Activated naive CD8-positive, alpha-beta T cell (primary cell): ENCODE results near the gene ECEL1.

ENCODE experiments used
- H3K27ac Mint-ChIP-seq: one replicate; pipeline ENCODE4 v1.8.0; 2021; ENCODE audit warnings: mixed read lengths
- H3K27me3 Mint-ChIP-seq: one replicate; pipeline ENCODE4 v1.8.0; 2021; ENCODE audit warnings: mixed read lengths
- H3K36me3 Mint-ChIP-seq: one replicate; pipeline ENCODE4 v1.8.0; 2021; ENCODE audit warnings: mixed read lengths
- H3K4me1 Mint-ChIP-seq: one replicate; pipeline ENCODE4 v1.8.0; 2021; ENCODE audit warnings: low read depth, mixed read lengths
- H3K4me3 Mint-ChIP-seq: one replicate; pipeline ENCODE4 v1.8.0; 2021; ENCODE audit warnings: mild to moderate bottlenecking, mixed read lengths
- H3K9me3 Mint-ChIP-seq: one replicate; pipeline ENCODE4 v1.8.0; 2021; ENCODE audit warnings: low read depth, mixed read lengths

The ECEL1 gene

GRCh38 chr2:232494542-232494941 lies 6.9 kb upstream of the ECEL1 start:
- no peaks in the 10 kb centered on the region for H3K9me3 Mint-ChIP-seq

GRCh38 chr2:232493701-232494474 lies 6.3 kb upstream of the ECEL1 start:
- Mint-ChIP-seq H3K9me3 (no peaks in the 10 kb centered on the region), H3K4me3 (no peak overlapping the region), H3K36me3 (no peaks in the 10 kb centered on the region), H3K27ac (no peak overlapping the region), H3K4me1 (no peaks in the 10 kb centered on the region), H3K27me3 (peaks cover 4% of the 10 kb centered on the region)

More at GRCh38 chr2:232494542-232494941, 6.9 kb upstream of the ECEL1 start:
- no peaks in the 10 kb centered on the region for H3K27me3 Mint-ChIP-seq
- H3K4me1 Mint-ChIP-seq = no peaks in the 10 kb centered on the region
- no peaks in the 10 kb centered on the region for H3K36me3 Mint-ChIP-seq
- no peak overlapping the region for H3K4me3 Mint-ChIP-seq
- H3K27ac Mint-ChIP-seq = no peak overlapping the region

GRCh38 chr2:232492963-232493700 lies 5.5 kb upstream of the ECEL1 start:
- Mint-ChIP-seq H3K9me3 (no peaks in the 10 kb centered on the region), H3K4me1 (peaks cover 3% of the 10 kb centered on the region), H3K27me3 (peaks cover 7% of the 10 kb centered on the region), H3K27ac (no peak overlapping the region), H3K36me3 (no peaks in the 10 kb centered on the region), H3K4me3 (no peak overlapping the region)

- Mint-ChIP-seq H3K36me3 (no peaks in the 10 kb centered on the region), H3K27ac (no peak overlapping the region), H3K9me3 (no peaks in the 10 kb centered on the region), H3K4me1 (peaks cover 3% of the 10 kb centered on the region), H3K27me3 (peaks cover 7% of the 10 kb centered on the region), H3K4me3 (no peak overlapping the region)
These were observed 4.7 kb upstream of the ECEL1 start for GRCh38 chr2:232492236-232492848.

- no peak overlapping the region for H3K27ac Mint-ChIP-seq
- peaks cover 7% of the 10 kb centered on the region for H3K27me3 Mint-ChIP-seq
- peaks cover 3% of the 10 kb centered on the region for H3K4me1 Mint-ChIP-seq
- H3K4me3 Mint-ChIP-seq = no peak overlapping the region
- H3K36me3 Mint-ChIP-seq = no peaks in the 10 kb centered on the region
- no peaks in the 10 kb centered on the region for H3K9me3 Mint-ChIP-seq
These were observed 3.6 kb upstream of the ECEL1 start for GRCh38 chr2:232491139-232491780.

GRCh38 chr2:232490221-232491138 lies 2.8 kb upstream of the ECEL1 start:
- Mint-ChIP-seq H3K4me3 (no peak overlapping the region), H3K36me3 (no peaks in the 10 kb centered on the region), H3K27ac (no peak overlapping the region), H3K4me1 (peaks cover 3% of the 10 kb centered on the region), H3K9me3 (no peaks in the 10 kb centered on the region), H3K27me3 (peaks cover 7% of the 10 kb centered on the region)

GRCh38 chr2:232489516-232490220 lies 2.0 kb upstream of the ECEL1 start:
- Mint-ChIP-seq H3K27ac (no peak overlapping the region), H3K4me1 (peaks cover 8% of the 10 kb centered on the region), H3K4me3 (no peak overlapping the region), H3K36me3 (no peaks in the 10 kb centered on the region), H3K27me3 (peaks cover 10% of the 10 kb centered on the region), H3K9me3 (no peaks in the 10 kb centered on the region)

- Mint-ChIP-seq H3K27me3 (peaks cover 13% of the 10 kb centered on the region), H3K4me3 (peak overlapping the region; percentile 57), H3K27ac (no peak overlapping the region), H3K4me1 (peaks cover 8% of the 10 kb centered on the region), H3K36me3 (no peaks in the 10 kb centered on the region), H3K9me3 (no peaks in the 10 kb centered on the region)
These were observed 1.2 kb upstream of the ECEL1 start for GRCh38 chr2:232488721-232489300.

GRCh38 chr2:232488097-232488711 lies 570 bp upstream of the ECEL1 start:
- Mint-ChIP-seq H3K4me3 (peak overlapping the region; percentile 57), H3K27me3 (peaks cover 13% of the 10 kb centered on the region)

GRCh38 chr2:232486558-232487384 lies 863 bp downstream of the ECEL1 start:
- Mint-ChIP-seq H3K4me3 (peak overlapping the region; percentile 27), H3K27ac (no peak overlapping the region), H3K27me3 (peaks cover 13% of the 10 kb centered on the region), H3K36me3 (no peaks in the 10 kb centered on the region), H3K9me3 (no peaks in the 10 kb centered on the region), H3K4me1 (peaks cover 8% of the 10 kb centered on the region)

More at GRCh38 chr2:232488097-232488711, 570 bp upstream of the ECEL1 start:
- Mint-ChIP-seq H3K27ac (no peak overlapping the region), H3K4me1 (peaks cover 8% of the 10 kb centered on the region), H3K36me3 (no peaks in the 10 kb centered on the region), H3K9me3 (no peaks in the 10 kb centered on the region)

- no peak overlapping the region for H3K4me3 Mint-ChIP-seq
- H3K27me3 Mint-ChIP-seq = peaks cover 13% of the 10 kb centered on the region
- H3K4me1 Mint-ChIP-seq = peaks cover 8% of the 10 kb centered on the region
These were observed 1.7 kb downstream of the ECEL1 start for GRCh38 chr2:232485757-232486557.

GRCh38 chr2:232485348-232485756 lies 2.3 kb downstream of the ECEL1 start:
- peaks cover 13% of the 10 kb centered on the region for H3K27me3 Mint-ChIP-seq
- no peak overlapping the region for H3K27ac Mint-ChIP-seq
- H3K9me3 Mint-ChIP-seq = no peaks in the 10 kb centered on the region
- H3K36me3 Mint-ChIP-seq = no peaks in the 10 kb centered on the region
- peak overlapping the region; percentile 54 for H3K4me3 Mint-ChIP-seq
- peaks cover 8% of the 10 kb centered on the region for H3K4me1 Mint-ChIP-seq

More at GRCh38 chr2:232485757-232486557, 1.7 kb downstream of the ECEL1 start:
- no peaks in the 10 kb centered on the region for H3K36me3 Mint-ChIP-seq
- no peak overlapping the region for H3K27ac Mint-ChIP-seq
- no peaks in the 10 kb centered on the region for H3K9me3 Mint-ChIP-seq
